ENCODE results near the gene IL1RL2.

IL1RL2 gene

DNA sequence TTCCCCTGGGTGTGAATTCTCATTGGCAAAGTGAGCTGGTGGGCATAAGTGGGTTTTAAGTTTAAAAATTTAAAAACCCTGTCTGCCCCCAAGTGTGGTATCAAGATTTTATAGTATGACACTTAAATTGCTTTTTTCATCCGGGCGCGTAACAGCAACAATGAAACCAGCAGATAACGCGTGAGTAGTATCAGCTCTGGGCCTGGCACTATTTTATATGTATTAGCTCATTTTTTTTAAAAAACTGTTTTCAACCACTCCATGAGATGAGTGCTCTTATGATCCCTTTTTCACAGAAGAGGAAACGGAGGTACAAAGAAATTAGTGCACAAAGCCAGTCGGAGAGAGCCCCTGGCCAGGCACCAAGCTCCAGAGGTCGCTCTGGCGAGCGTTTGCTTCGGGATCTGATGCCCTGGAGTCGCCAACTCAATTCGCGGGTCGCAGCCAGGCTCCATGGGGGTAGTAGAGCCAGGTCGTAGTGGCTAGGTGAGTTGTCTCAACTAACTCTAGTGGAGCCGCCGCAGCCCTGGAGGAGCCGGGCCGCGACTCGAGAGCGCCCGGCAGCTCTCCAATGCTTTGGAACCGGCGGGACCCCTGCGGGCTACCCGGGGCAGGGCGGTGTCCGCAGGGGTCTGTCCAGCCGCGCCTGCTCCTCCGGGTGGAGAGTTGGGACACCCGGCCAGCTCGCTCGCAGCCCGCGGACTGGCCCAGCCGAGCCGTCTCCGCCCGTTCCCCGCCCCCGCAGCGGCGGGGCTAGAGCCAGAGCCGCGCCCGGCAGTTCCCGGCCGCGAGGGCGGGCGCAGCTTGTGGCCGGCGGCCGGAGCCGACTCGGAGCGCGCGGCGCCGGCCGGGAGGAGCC lies 44.6 kb upstream of the IL1RL2 start, which contains the start of gene IL1R1:
Gene IL1R1, plus strand, starts transcription at position 777 of the 859 bp plus-strand sequence. CDS start 14,979 bp downstream, outside the sequence.
- Histone ChIP-seq H3K9me3 (replicated peaks; ENCODE audit: insufficient read depth, low read length) (no peaks in the 10 kb centered on the region), H2AFZ (ENCODE audit: low read length) (no peak within 1 kb of the TSS), H3K9me2 (replicated peaks; ENCODE audit: insufficient read depth, low read length) (no peaks in the 10 kb centered on the region), H3F3A (ENCODE audit: insufficient read depth, low read length) (no peaks in the 10 kb centered on the region), H3K9ac (ENCODE audit: low read length) (no peak within 1 kb of the TSS), H3K4me2 (ENCODE audit: low read depth, low read length) (no peak within 1 kb of the TSS), H3K79me2 (ENCODE audit: low read length) (no peaks in the 10 kb centered on the region), H3K27me3 (replicated peaks; ENCODE audit: insufficient read depth, low read length) (no peaks in the 10 kb centered on the region), H4K20me1 (ENCODE audit: insufficient read depth, low read length) (no peaks in the 10 kb centered on the region), H3K27ac (ENCODE audit: low read length) (no peak within 1 kb of the TSS), H3K36me3 (replicated peaks; ENCODE audit: insufficient read depth, low read length) (no peaks in the 10 kb centered on the region), H3K4me3 (ENCODE audit: low read length) (no peak within 1 kb of the TSS), H3K4me1 (ENCODE audit: low read length) (no peaks in the 10 kb centered on the region)
- no peak for DNase-seq
- TF ChIP-seq CTCF (IDR thresholded peaks at IDR 0.05; ENCODE audit: low read length) (no peak), EZH2 (optimal IDR thresholded peaks at IDR 0.05; ENCODE audit: low read depth, low read length) (no peak), EZH2phosphoT487 (IDR thresholded peaks at IDR 0.05; ENCODE audit: low read length) (no peak)

DNA sequence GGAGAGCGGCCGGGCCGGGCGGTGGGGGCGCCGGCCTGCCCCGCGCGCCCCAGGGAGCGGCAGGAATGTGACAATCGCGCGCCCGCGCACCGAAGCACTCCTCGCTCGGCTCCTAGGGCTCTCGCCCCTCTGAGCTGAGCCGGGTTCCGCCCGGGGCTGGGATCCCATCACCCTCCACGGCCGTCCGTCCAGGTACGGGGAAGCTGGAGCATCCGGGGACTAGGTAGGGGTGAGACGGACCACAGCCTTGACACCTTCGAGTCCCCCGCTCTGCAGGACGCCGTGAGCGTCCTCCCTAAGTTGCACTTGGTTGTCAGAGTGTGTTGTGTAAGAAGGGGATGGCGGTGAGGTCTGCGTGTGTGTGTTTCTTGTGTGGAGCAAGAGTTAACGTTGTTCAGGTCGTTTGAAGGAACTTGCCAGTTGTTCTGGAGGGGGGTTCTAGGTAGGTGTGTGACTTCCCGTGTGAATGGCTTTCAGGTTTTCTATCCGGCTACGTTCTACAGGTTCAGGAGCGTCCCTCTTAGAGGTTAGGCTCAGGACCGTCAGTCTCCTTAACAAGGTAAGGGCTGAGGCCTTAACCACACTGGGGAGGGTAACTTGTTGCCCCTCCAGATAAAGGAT lies 43.9 kb upstream of the IL1RL2 start:
- Histone ChIP-seq H2AFZ (ENCODE audit: low read length) (no peak overlapping the region), H3K4me2 (ENCODE audit: low read depth, low read length) (no peak overlapping the region), H3K27ac (ENCODE audit: low read length) (no peak overlapping the region), H3K4me1 (ENCODE audit: low read length) (no peaks in the 10 kb centered on the region), H3K79me2 (ENCODE audit: low read length) (no peaks in the 10 kb centered on the region), H3K9me3 (replicated peaks; ENCODE audit: insufficient read depth, low read length) (no peaks in the 10 kb centered on the region), H3K4me3 (ENCODE audit: low read length) (no peak overlapping the region), H3K9ac (ENCODE audit: low read length) (no peak overlapping the region), H3K36me3 (replicated peaks; ENCODE audit: insufficient read depth, low read length) (no peaks in the 10 kb centered on the region), H3K9me2 (replicated peaks; ENCODE audit: insufficient read depth, low read length) (no peaks in the 10 kb centered on the region), H3F3A (ENCODE audit: insufficient read depth, low read length) (no peaks in the 10 kb centered on the region), H4K20me1 (ENCODE audit: insufficient read depth, low read length) (no peaks in the 10 kb centered on the region), H3K27me3 (replicated peaks; ENCODE audit: insufficient read depth, low read length) (no peaks in the 10 kb centered on the region)
- no peak for DNase-seq
- no peak for TF ChIP-seq EZH2phosphoT487 (IDR thresholded peaks at IDR 0.05; ENCODE audit: low read length)
- TF ChIP-seq EZH2 (optimal IDR thresholded peaks at IDR 0.05; ENCODE audit: low read depth, low read length) = no peak
- TF ChIP-seq CTCF (IDR thresholded peaks at IDR 0.05; ENCODE audit: low read length) = no peak

- Histone ChIP-seq H3K9me3 (replicated peaks; ENCODE audit: insufficient read depth, low read length) (no peaks in the 10 kb centered on the region), H3K27ac (ENCODE audit: low read length) (no peak overlapping the region), H3K27me3 (replicated peaks; ENCODE audit: insufficient read depth, low read length) (no peaks in the 10 kb centered on the region), H3K9ac (ENCODE audit: low read length) (no peak overlapping the region), H4K20me1 (ENCODE audit: insufficient read depth, low read length) (no peaks in the 10 kb centered on the region), H3K4me3 (ENCODE audit: low read length) (no peak overlapping the region), H3K79me2 (ENCODE audit: low read length) (no peaks in the 10 kb centered on the region), H3F3A (ENCODE audit: insufficient read depth, low read length) (no peaks in the 10 kb centered on the region), H2AFZ (ENCODE audit: low read length) (no peak overlapping the region), H3K4me1 (ENCODE audit: low read length) (no peaks in the 10 kb centered on the region), H3K36me3 (replicated peaks; ENCODE audit: insufficient read depth, low read length) (no peaks in the 10 kb centered on the region), H3K4me2 (ENCODE audit: low read depth, low read length) (no peak overlapping the region), H3K9me2 (replicated peaks; ENCODE audit: insufficient read depth, low read length) (no peaks in the 10 kb centered on the region)
- no peak for TF ChIP-seq CTCF (IDR thresholded peaks at IDR 0.05; ENCODE audit: low read length)
- TF ChIP-seq EZH2phosphoT487 (IDR thresholded peaks at IDR 0.05; ENCODE audit: low read length) = no peak
- no peak for TF ChIP-seq EZH2 (optimal IDR thresholded peaks at IDR 0.05; ENCODE audit: low read depth, low read length)
- DNase-seq = no peak
Measured at GRCh38 chr2:102143450-102143985, 43.3 kb upstream of the IL1RL2 start.
